Stimulated activated memory B cell treated with anti-CD40 and anti-IgM and Interleukin-4, amounts not matched to agents 10 μg/mL and 1 μg/mL and 100 μg/mL, for 72 hours (primary cell): ENCODE results near the gene SUN2.

ENCODE experiments used
- ATAC-seq: fragments of 150-1000 bp; cut with Tn5 transposase; 2 replicates; pipeline ENCODE4 v1.10.0; 2021
- H3K27ac Mint-ChIP-seq: one replicate; pipeline ENCODE4 v1.8.0; 2022; ENCODE audit warnings: mild to moderate bottlenecking, mixed read lengths
- H3K27me3 Mint-ChIP-seq: one replicate; pipeline ENCODE4 v1.8.0; 2022; ENCODE audit warnings: mixed read lengths
- H3K36me3 Mint-ChIP-seq: one replicate; pipeline ENCODE4 v1.8.0; 2022; ENCODE audit warnings: mixed read lengths
- H3K4me1 Mint-ChIP-seq: one replicate; pipeline ENCODE4 v1.8.0; 2022; ENCODE audit warnings: mixed read lengths
- H3K4me3 Mint-ChIP-seq: one replicate; pipeline ENCODE4 v1.8.0; 2022; ENCODE audit warnings: mild to moderate bottlenecking, moderate library complexity, mixed read lengths
- H3K9me3 Mint-ChIP-seq: one replicate; pipeline ENCODE4 v1.8.0; 2022; ENCODE audit warnings: mixed read lengths

Gene SUN2

GRCh38 chr22:38736257-38736570 lies 19.6 kb downstream of the SUN2 start:
- no peak for ATAC-seq
- peaks cover 55% of the 10 kb centered on the region for H3K4me1 Mint-ChIP-seq
- H3K4me3 Mint-ChIP-seq = peak overlapping the region; percentile 29
- no peaks in the 10 kb centered on the region for H3K9me3 Mint-ChIP-seq
- peaks cover 70% of the 10 kb centered on the region for H3K36me3 Mint-ChIP-seq
- peak overlapping the region; percentile 86 for H3K27ac Mint-ChIP-seq
- H3K27me3 Mint-ChIP-seq = no peaks in the 10 kb centered on the region

- Mint-ChIP-seq H3K9me3 (no peaks in the 10 kb centered on the region), H3K4me1 (peaks cover 55% of the 10 kb centered on the region), H3K27me3 (no peaks in the 10 kb centered on the region), H3K27ac (peak overlapping the region; percentile 86), H3K4me3 (peak overlapping the region; percentile 29), H3K36me3 (peaks cover 66% of the 10 kb centered on the region)
- peak; percentile 46 for ATAC-seq
These were observed 20.1 kb downstream of the SUN2 start for GRCh38 chr22:38735465-38736256.

- Mint-ChIP-seq H3K27ac (peak overlapping the region; percentile 86), H3K27me3 (no peaks in the 10 kb centered on the region), H3K4me3 (no peak overlapping the region), H3K36me3 (peaks cover 70% of the 10 kb centered on the region), H3K9me3 (no peaks in the 10 kb centered on the region), H3K4me1 (peaks cover 55% of the 10 kb centered on the region)
- no peak for ATAC-seq
These were observed 20.7 kb downstream of the SUN2 start for GRCh38 chr22:38735126-38735464.

- Mint-ChIP-seq H3K4me3 (no peak overlapping the region), H3K4me1 (peaks cover 55% of the 10 kb centered on the region), H3K9me3 (no peaks in the 10 kb centered on the region), H3K27ac (peak overlapping the region; percentile 86), H3K27me3 (no peaks in the 10 kb centered on the region), H3K36me3 (peaks cover 67% of the 10 kb centered on the region)
- ATAC-seq = no peak
These were observed 21.2 kb downstream of the SUN2 start for GRCh38 chr22:38734421-38735100.

- H3K27ac Mint-ChIP-seq = peak overlapping the region; percentile 72
- no peaks in the 10 kb centered on the region for H3K9me3 Mint-ChIP-seq
- no peak for ATAC-seq
- peaks cover 55% of the 10 kb centered on the region for H3K4me1 Mint-ChIP-seq
- no peak overlapping the region for H3K4me3 Mint-ChIP-seq
- H3K27me3 Mint-ChIP-seq = no peaks in the 10 kb centered on the region
- H3K36me3 Mint-ChIP-seq = peaks cover 66% of the 10 kb centered on the region
These were observed 21.9 kb downstream of the SUN2 start for GRCh38 chr22:38733724-38734381.

GRCh38 chr22:38733329-38733723 lies 22.5 kb downstream of the SUN2 start:
- no peaks in the 10 kb centered on the region for H3K9me3 Mint-ChIP-seq
- H3K27ac Mint-ChIP-seq = peak overlapping the region; percentile 72
- no peaks in the 10 kb centered on the region for H3K27me3 Mint-ChIP-seq
- peaks cover 68% of the 10 kb centered on the region for H3K36me3 Mint-ChIP-seq
- H3K4me1 Mint-ChIP-seq = peaks cover 55% of the 10 kb centered on the region
- peak; percentile 67 for ATAC-seq
- no peak overlapping the region for H3K4me3 Mint-ChIP-seq

GRCh38 chr22:38732251-38732815 lies 23.5 kb downstream of the SUN2 start:
- no peak for ATAC-seq
- H3K4me3 Mint-ChIP-seq = no peak overlapping the region
- no peaks in the 10 kb centered on the region for H3K27me3 Mint-ChIP-seq
- H3K9me3 Mint-ChIP-seq = no peaks in the 10 kb centered on the region
- peaks cover 65% of the 10 kb centered on the region for H3K36me3 Mint-ChIP-seq
- H3K4me1 Mint-ChIP-seq = peaks cover 47% of the 10 kb centered on the region
- H3K27ac Mint-ChIP-seq = peak overlapping the region; percentile 72

GRCh38 chr22:38731703-38732161 lies 24.1 kb downstream of the SUN2 start:
- H3K9me3 Mint-ChIP-seq = no peaks in the 10 kb centered on the region
- no peaks in the 10 kb centered on the region for H3K27me3 Mint-ChIP-seq
- peaks cover 41% of the 10 kb centered on the region for H3K4me1 Mint-ChIP-seq
- no peak for ATAC-seq
- H3K4me3 Mint-ChIP-seq = no peak overlapping the region
- peak overlapping the region; percentile 47 for H3K27ac Mint-ChIP-seq
- peaks cover 65% of the 10 kb centered on the region for H3K36me3 Mint-ChIP-seq

- Mint-ChIP-seq H3K36me3 (peaks cover 66% of the 10 kb centered on the region), H3K9me3 (no peaks in the 10 kb centered on the region), H3K4me3 (no peak overlapping the region), H3K4me1 (peaks cover 28% of the 10 kb centered on the region), H3K27ac (no peak overlapping the region), H3K27me3 (no peaks in the 10 kb centered on the region)
- no peak for ATAC-seq
These were observed 25.4 kb downstream of the SUN2 start for GRCh38 chr22:38730411-38730871.

GRCh38 chr22:38729946-38730345 lies 25.9 kb downstream of the SUN2 start:
- Mint-ChIP-seq H3K27me3 (no peaks in the 10 kb centered on the region), H3K9me3 (no peaks in the 10 kb centered on the region), H3K27ac (no peak overlapping the region), H3K36me3 (peaks cover 67% of the 10 kb centered on the region), H3K4me1 (peaks cover 23% of the 10 kb centered on the region), H3K4me3 (no peak overlapping the region)
- ATAC-seq = no peak

GRCh38 chr22:38728871-38729796 lies 26.7 kb downstream of the SUN2 start:
- no peak for ATAC-seq
- Mint-ChIP-seq H3K4me1 (peaks cover 15% of the 10 kb centered on the region), H3K36me3 (peaks cover 69% of the 10 kb centered on the region), H3K27me3 (no peaks in the 10 kb centered on the region), H3K27ac (no peak overlapping the region), H3K4me3 (no peak overlapping the region), H3K9me3 (no peaks in the 10 kb centered on the region)

- Mint-ChIP-seq H3K4me1 (peaks cover 2% of the 10 kb centered on the region), H3K9me3 (no peaks in the 10 kb centered on the region), H3K27me3 (no peaks in the 10 kb centered on the region), H3K4me3 (no peak overlapping the region), H3K36me3 (peaks cover 71% of the 10 kb centered on the region), H3K27ac (peak overlapping the region; percentile 15)
- no peak for ATAC-seq
These were observed 28.0 kb downstream of the SUN2 start for GRCh38 chr22:38727530-38728451.

- Mint-ChIP-seq H3K4me3 (no peak overlapping the region), H3K27ac (peak overlapping the region; percentile 15), H3K36me3 (peaks cover 74% of the 10 kb centered on the region), H3K4me1 (no peaks in the 10 kb centered on the region), H3K27me3 (no peaks in the 10 kb centered on the region), H3K9me3 (no peaks in the 10 kb centered on the region)
- no peak for ATAC-seq
These were observed 28.7 kb downstream of the SUN2 start for GRCh38 chr22:38727123-38727522.
